Activated T-helper 1 cell treated with anti-CD3 and anti-CD28 coated beads, Interleukin-12 subunit alpha, Interleukin-12 subunit beta, Interleukin-2, Interleukin-4 antibody, amounts not matched to agents 30 ng/mL and 10 ng/mL and 1 ng/mL, durations not matched to agents 14 hours and 24 hours and 36 hours (primary cell): ENCODE results near the gene CMTM3. TPM values are rescaled to one million over a fixed set of nuclear protein-coding genes. Genes with fewer than 3 reads are reported as not detected.
"Not testable (repeated sequence)": the region's sequence is repeated elsewhere in the genome, so short reads cannot be mapped to it uniquely, and the experiment has no call there.

Experiments
- DNase-seq: peaks from one replicate; pipeline ENCODE4 v3.0.0; 2021; ENCODE audit warnings: low spot score
- H3K27ac Mint-ChIP-seq: one replicate; pipeline ENCODE4 v1.8.0; 2021; ENCODE audit warnings: mild to moderate bottlenecking, mixed read lengths
- H3K27me3 Mint-ChIP-seq: one replicate; pipeline ENCODE4 v1.8.0; 2022; ENCODE audit warnings: mild to moderate bottlenecking, moderate library complexity, mixed read lengths; ENCODE audit not compliant: insufficient read depth
- H3K36me3 Mint-ChIP-seq: one replicate; pipeline ENCODE4 v1.8.0; 2021; ENCODE audit warnings: low read depth, mixed read lengths
- H3K4me1 Mint-ChIP-seq: one replicate; pipeline ENCODE4 v1.8.0; 2021; ENCODE audit warnings: low read depth, mixed read lengths
- H3K4me3 Mint-ChIP-seq: one replicate; pipeline ENCODE4 v1.8.0; 2021; ENCODE audit warnings: mild to moderate bottlenecking, moderate library complexity, mixed read lengths
- H3K9me3 Mint-ChIP-seq: one replicate; pipeline ENCODE4 v1.8.0; 2021; ENCODE audit warnings: mixed read lengths
- intact Hi-C: fragments of 100-400 bp; cut with micrococcal nuclease; formaldehyde crosslinking; loops from one replicate; pipeline ENCODE4 v1.15.1; 2024
- total RNA-seq: library from RNA; stranded (reverse); gene quantifications from 2 replicates; pipeline ENCODE4 v1.2.3, GENCODE V29; 2022

The CMTM3 gene
- total RNA-seq, 1 donor from 2014 or later, result 93.1 TPM

GRCh38 chr16:66605177-66605978, 874 bp downstream of the CMTM3 start:
- H3K27ac Mint-ChIP-seq, result peak overlapping the region; percentile 94
- no peaks in the 10 kb centered on the region for H3K27me3 Mint-ChIP-seq
- intact Hi-C loops, result loop anchor here (1.0 to 2.0 kb wide), 3 partner anchors 91 to 145 kb away; partner anchors contain the start of genes CMTM4 and DYNC1LI2
- H3K4me3 Mint-ChIP-seq, result peak overlapping the region; percentile 90
- H3K4me1 Mint-ChIP-seq, result peaks cover 33% of the 10 kb centered on the region
- H3K9me3 Mint-ChIP-seq, result peaks cover 8% of the 10 kb centered on the region
- peaks cover 24% of the 10 kb centered on the region for H3K36me3 Mint-ChIP-seq
- DNase-seq, result no peak

GRCh38 chr16:66605979-66606751, 1.7 kb downstream of the CMTM3 start:
- DNase-seq, result no peak
- Mint-ChIP-seq H3K4me3 (peak overlapping the region; percentile 90), H3K36me3 (peaks cover 19% of the 10 kb centered on the region), H3K27me3 (no peaks in the 10 kb centered on the region), H3K4me1 (peaks cover 33% of the 10 kb centered on the region), H3K27ac (peak overlapping the region; percentile 94), H3K9me3 (peaks cover under 1% of the 10 kb centered on the region)
- intact Hi-C loops, result loop anchor here (1.0 to 2.0 kb wide), 3 partner anchors 91 to 145 kb away; partner anchors contain the start of genes CMTM4 and DYNC1LI2

GRCh38 chr16:66608241-66609138, 4.0 kb downstream of the CMTM3 start:
- peak; percentile 68 for DNase-seq
- Mint-ChIP-seq H3K27ac (peak overlapping the region; percentile 75), H3K4me1 (peaks cover 25% of the 10 kb centered on the region), H3K4me3 (peak overlapping the region; percentile 56), H3K9me3 (no peaks in the 10 kb centered on the region), H3K27me3 (no peaks in the 10 kb centered on the region), H3K36me3 (peaks cover 25% of the 10 kb centered on the region)
- intact Hi-C loops, result loop anchor here (1.0 to 2.0 kb wide), 6 partner anchors 18 to 260 kb away; partner anchors contain the start of gene CKLF

GRCh38 chr16:66609139-66609510, 4.6 kb downstream of the CMTM3 start:
- Mint-ChIP-seq H3K4me3 (no peak overlapping the region), H3K27me3 (no peaks in the 10 kb centered on the region), H3K36me3 (peaks cover 25% of the 10 kb centered on the region), H3K9me3 (no peaks in the 10 kb centered on the region), H3K4me1 (peaks cover 19% of the 10 kb centered on the region), H3K27ac (no peak overlapping the region)
- DNase-seq, result no peak
- intact Hi-C loops, result loop anchor here (2.0 kb wide), 1 partner anchor 260 kb away; no protein-coding TSS in a partner anchor

GRCh38 chr16:66610111-66610820, 5.8 kb downstream of the CMTM3 start:
- no peaks in the 10 kb centered on the region for H3K27me3 Mint-ChIP-seq
- DNase-seq, result no peak
- H3K36me3 Mint-ChIP-seq, result peaks cover 25% of the 10 kb centered on the region
- peaks cover 19% of the 10 kb centered on the region for H3K4me1 Mint-ChIP-seq
- no peaks in the 10 kb centered on the region for H3K9me3 Mint-ChIP-seq
- intact Hi-C loops, result no loop called here
- no peak overlapping the region for H3K4me3 Mint-ChIP-seq
- H3K27ac Mint-ChIP-seq, result no peak overlapping the region

GRCh38 chr16:66611911-66612310, 7.4 kb downstream of the CMTM3 start:
- peaks cover 20% of the 10 kb centered on the region for H3K36me3 Mint-ChIP-seq
- DNase-seq, H3K27me3 Mint-ChIP-seq, H3K4me1 Mint-ChIP-seq, H3K4me3 Mint-ChIP-seq, H3K27ac Mint-ChIP-seq, H3K9me3 Mint-ChIP-seq, intact Hi-C loops: not testable (repeated sequence)

GRCh38 chr16:66612422-66612821, 7.9 kb downstream of the CMTM3 start:
- intact Hi-C loops, result no loop called here
- DNase-seq, result no peak

GRCh38 chr16:66614161-66614802, 9.8 kb downstream of the CMTM3 start:
- H3K4me3 Mint-ChIP-seq, result no peak overlapping the region
- no peak for DNase-seq
- no peaks in the 10 kb centered on the region for H3K9me3 Mint-ChIP-seq
- no peaks in the 10 kb centered on the region for H3K4me1 Mint-ChIP-seq
- H3K27me3 Mint-ChIP-seq, result no peaks in the 10 kb centered on the region
- intact Hi-C loops, result no loop called here
- H3K36me3 Mint-ChIP-seq, result peaks cover 15% of the 10 kb centered on the region
- no peak overlapping the region for H3K27ac Mint-ChIP-seq

More at GRCh38 chr16:66612422-66612821, 7.9 kb downstream of the CMTM3 start:
- H3K9me3 Mint-ChIP-seq, result no peaks in the 10 kb centered on the region
- H3K4me1 Mint-ChIP-seq, result peaks cover 9% of the 10 kb centered on the region
- H3K36me3 Mint-ChIP-seq, result peaks cover 20% of the 10 kb centered on the region
- no peak overlapping the region for H3K27ac Mint-ChIP-seq
- H3K4me3 Mint-ChIP-seq, result no peak overlapping the region
- H3K27me3 Mint-ChIP-seq, result no peaks in the 10 kb centered on the region

- Mint-ChIP-seq H3K27ac (no peak overlapping the region), H3K4me1 (no peaks in the 10 kb centered on the region), H3K27me3 (no peaks in the 10 kb centered on the region), H3K36me3 (peaks cover 6% of the 10 kb centered on the region), H3K9me3 (no peaks in the 10 kb centered on the region), H3K4me3 (no peak overlapping the region)
- intact Hi-C loops, result no loop called here
- no peak for DNase-seq
Observed at GRCh38 chr16:66616169-66616568, 11.7 kb downstream of the CMTM3 start.

GRCh38 chr16:66616592-66616991, 12.1 kb downstream of the CMTM3 start:
- H3K27ac Mint-ChIP-seq, result no peak overlapping the region
- H3K4me3 Mint-ChIP-seq, result no peak overlapping the region
- H3K4me1 Mint-ChIP-seq, result no peaks in the 10 kb centered on the region
- H3K36me3 Mint-ChIP-seq, result peaks cover 2% of the 10 kb centered on the region
- no peaks in the 10 kb centered on the region for H3K27me3 Mint-ChIP-seq
- DNase-seq, result no peak
- H3K9me3 Mint-ChIP-seq, result no peaks in the 10 kb centered on the region
- intact Hi-C loops, result no loop called here

- Mint-ChIP-seq H3K9me3 (no peaks in the 10 kb centered on the region), H3K27me3 (no peaks in the 10 kb centered on the region), H3K36me3 (no peaks in the 10 kb centered on the region), H3K27ac (no peak overlapping the region), H3K4me1 (no peaks in the 10 kb centered on the region), H3K4me3 (no peak overlapping the region)
- no peak for DNase-seq
- intact Hi-C loops, result no loop called here
Observed at GRCh38 chr16:66617010-66617434, 12.5 kb downstream of the CMTM3 start.
